AG04449 (cell line): ENCODE results near the gene RCC1.

ENCODE experiments used
- CTCF ChIA-PET: fragments of 350-600 bp; formaldehyde crosslinking; extraction: SDS; loops from one replicate; lab custom pipeline; 2021; ENCODE audit warnings: antibody characterized with exemption; lab: Yijun Ruan, JAX
- POLR2A ChIA-PET: fragments of 400-600, 350-600 bp; formaldehyde crosslinking; extraction: SDS; loops from one replicate; lab custom pipeline; 2020; ENCODE audit warnings: antibody characterized with exemption, inconsistent platforms; lab: Yijun Ruan, JAX
- DNase-seq: peaks from one replicate; pipeline ENCODE4 v3.0.0-alpha.2; 2010; ENCODE audit warnings: low read depth, low spot score
- H3K4me3 ChIP-seq: 2 replicates; pipeline ENCODE4 v1.5.1; 2011; ENCODE audit warnings: low read depth, mild to moderate bottlenecking, control low read depth, low read length
- TF ChIP-seq, protein P1 (sequence below): IDR thresholded peaks from one replicate; pipeline ENCODE4 v1.5.1; 2011; ENCODE audit warnings: mild to moderate bottlenecking, moderate library complexity, low read length, control low read depth, inconsistent platforms; ENCODE audit not compliant: insufficient read depth; ENCODE audit errors: missing control alignments

The RCC1 gene

DNA sequence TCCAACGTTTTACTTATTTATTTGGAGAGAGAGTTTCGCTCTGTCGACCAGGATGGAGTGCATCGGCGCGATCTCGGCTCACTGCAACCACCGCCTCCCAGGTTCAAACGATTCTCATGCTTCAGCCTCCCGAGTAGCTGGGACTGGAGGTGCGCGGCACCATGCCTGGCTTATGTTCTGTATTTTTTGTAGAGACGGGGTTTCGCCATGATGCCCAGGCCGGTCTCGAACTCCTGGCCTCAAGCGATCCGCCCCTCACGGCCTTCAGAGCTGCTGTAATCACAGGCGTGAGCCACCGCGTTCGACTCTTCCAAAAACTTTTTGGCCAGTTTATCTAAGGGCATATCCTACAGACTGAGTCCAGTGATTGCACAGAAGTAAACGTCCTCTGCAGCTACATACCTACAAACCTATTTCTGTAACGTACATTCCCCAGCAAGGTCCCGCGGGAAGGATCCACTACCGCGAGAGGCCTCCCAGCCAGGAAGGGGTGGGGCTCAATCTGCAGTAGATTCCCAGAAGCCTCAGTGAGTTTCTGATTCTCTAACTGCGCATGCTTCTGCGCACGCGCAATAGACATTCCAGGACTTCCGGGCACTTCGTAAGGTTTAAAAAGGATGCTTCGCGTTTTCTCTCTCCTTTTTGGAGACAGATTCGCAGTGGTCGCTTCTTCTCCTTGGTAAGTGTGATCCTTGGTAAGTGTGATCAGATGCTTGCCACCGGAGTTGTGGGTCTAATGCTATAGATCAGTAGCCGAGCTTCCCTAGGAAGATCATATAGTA lies at the start of gene RCC1:
RCC1 (plus strand) TSS at position 638 of the 782 bp plus-strand sequence. CDS start 23,824 bp downstream, outside the sequence.
- peak; percentile 92 for DNase-seq
- CTCF ChIA-PET: no interaction called here

DNA sequence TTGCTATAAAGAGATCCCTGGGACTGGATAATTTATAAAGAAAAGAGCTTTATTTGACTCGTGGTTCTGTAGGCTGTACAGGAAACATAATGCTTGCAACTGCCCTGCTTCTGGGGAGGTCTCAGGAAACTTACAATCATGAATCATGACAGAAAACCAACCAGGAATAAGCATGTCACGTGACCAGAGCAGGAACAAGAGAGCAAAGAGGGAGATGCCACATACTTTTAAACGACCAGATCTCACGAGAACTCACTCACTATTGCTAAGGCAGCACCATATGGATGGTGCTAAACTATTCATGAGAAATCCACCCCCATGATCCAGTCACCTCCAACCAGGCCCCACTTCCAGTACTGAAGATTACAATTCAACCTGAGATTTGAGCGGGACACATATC lies 49.8 kb upstream of the RCC1 start:
- POLR2A ChIA-PET: no interaction called here
- DNase-seq: peak; percentile 46
- H3K4me3 ChIP-seq: no peak overlapping the region
- CTCF ChIA-PET: interaction anchor here (1.3 kb wide), 1 partner anchor 46 kb away, joined by 5 read pairs; no protein-coding TSS in a partner anchor
- TF ChIP-seq, protein P1, sequence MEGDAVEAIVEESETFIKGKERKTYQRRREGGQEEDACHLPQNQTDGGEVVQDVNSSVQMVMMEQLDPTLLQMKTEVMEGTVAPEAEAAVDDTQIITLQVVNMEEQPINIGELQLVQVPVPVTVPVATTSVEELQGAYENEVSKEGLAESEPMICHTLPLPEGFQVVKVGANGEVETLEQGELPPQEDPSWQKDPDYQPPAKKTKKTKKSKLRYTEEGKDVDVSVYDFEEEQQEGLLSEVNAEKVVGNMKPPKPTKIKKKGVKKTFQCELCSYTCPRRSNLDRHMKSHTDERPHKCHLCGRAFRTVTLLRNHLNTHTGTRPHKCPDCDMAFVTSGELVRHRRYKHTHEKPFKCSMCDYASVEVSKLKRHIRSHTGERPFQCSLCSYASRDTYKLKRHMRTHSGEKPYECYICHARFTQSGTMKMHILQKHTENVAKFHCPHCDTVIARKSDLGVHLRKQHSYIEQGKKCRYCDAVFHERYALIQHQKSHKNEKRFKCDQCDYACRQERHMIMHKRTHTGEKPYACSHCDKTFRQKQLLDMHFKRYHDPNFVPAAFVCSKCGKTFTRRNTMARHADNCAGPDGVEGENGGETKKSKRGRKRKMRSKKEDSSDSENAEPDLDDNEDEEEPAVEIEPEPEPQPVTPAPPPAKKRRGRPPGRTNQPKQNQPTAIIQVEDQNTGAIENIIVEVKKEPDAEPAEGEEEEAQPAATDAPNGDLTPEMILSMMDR: no peak

More for the DNA sequence above, at the start of gene RCC1:
- peak within 1 kb of the TSS; percentile 94 for H3K4me3 ChIP-seq
- TF ChIP-seq, protein P1: no peak
- POLR2A ChIA-PET: interaction anchor here (0.5 to 2.2 kb wide), 26 partner anchors 11 to 732 kb away, joined by 3 to 10 read pairs (median 4); partner anchors contain the start of gene YTHDF2

DNA sequence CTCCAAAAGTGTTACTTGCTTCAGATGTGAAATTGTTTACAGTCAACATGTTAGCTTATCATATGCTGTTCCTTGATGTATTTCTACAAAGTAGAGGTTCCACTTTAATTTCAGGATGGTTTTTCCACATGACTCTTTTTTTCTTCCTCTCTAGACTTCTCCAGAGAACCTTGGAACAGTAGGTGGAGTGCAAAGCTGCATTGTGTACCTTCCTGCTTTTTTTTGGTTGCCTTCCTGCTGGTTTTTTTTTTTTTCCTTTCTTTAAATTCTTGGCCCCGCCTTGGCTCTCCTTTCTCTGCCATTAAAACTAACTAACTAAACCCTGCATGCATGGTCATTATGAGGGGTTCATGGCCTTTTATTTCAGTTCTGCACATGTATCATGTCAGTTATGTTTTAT lies 48.2 kb upstream of the RCC1 start:
- H3K4me3 ChIP-seq: no peak overlapping the region
- DNase-seq: no peak
- POLR2A ChIA-PET: no interaction called here
- CTCF ChIA-PET: interaction anchor here (1.3 kb wide), 1 partner anchor 48 kb away, joined by 3 read pairs; no protein-coding TSS in a partner anchor
- TF ChIP-seq, protein P1: no peak

GRCh38 chr1:28458237-28459228 lies 47.3 kb upstream of the RCC1 start:
- POLR2A ChIA-PET: no interaction called here
- CTCF ChIA-PET: interaction anchor here (1.3 kb wide), 1 partner anchor 49 kb away, joined by 3 read pairs; no protein-coding TSS in a partner anchor
- TF ChIP-seq, protein P1: no peak
- no peak overlapping the region for H3K4me3 ChIP-seq
- DNase-seq: no peak

- POLR2A ChIA-PET: no interaction called here
- TF ChIP-seq, protein P1: no peak
- H3K4me3 ChIP-seq: no peak overlapping the region
- CTCF ChIA-PET: interaction anchor here (2.2 kb wide), 1 partner anchor 56 kb away, joined by 8 read pairs; no protein-coding TSS in a partner anchor
- no peak for DNase-seq
Measured at GRCh38 chr1:28466226-28466778, 39.5 kb upstream of the RCC1 start.
